Nucleus accumbens (tissue), 56 donors: ENCODE results near the gene IQCK.
A peak's percentile ranks its signal among the peaks of the same experiment; 100 is the strongest.

Experiments
- DNase-seq, 56 donors: peaks; one replicate each; lab custom pipeline; 2025; lab: John Stamatoyannopoulos, UW

The IQCK gene

GRCh38 chr16:19830902-19831560 lies 113.0 kb downstream of the IQCK start:
- DNase-seq, result no peak

DNA sequence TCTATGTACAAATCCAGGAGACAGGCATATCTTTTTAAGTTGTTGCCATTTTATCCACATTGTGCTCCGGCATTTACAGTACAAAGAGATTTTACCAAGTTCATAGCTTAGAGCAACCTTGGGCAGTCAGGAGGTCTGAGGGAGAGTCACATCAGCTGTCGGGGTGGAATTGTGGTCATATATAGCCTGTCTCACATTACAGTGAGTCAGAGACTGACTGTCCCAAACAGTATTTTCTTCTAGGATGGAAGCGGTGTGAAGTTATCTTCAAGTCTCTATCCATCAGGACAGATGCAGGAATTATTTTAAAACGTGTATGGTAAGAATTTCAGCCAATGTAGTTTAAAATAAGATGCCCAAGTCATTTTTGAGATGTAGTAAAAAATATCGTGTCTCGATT lies 113.6 kb downstream of the IQCK start:
- DNase-seq, result no peak

DNA sequence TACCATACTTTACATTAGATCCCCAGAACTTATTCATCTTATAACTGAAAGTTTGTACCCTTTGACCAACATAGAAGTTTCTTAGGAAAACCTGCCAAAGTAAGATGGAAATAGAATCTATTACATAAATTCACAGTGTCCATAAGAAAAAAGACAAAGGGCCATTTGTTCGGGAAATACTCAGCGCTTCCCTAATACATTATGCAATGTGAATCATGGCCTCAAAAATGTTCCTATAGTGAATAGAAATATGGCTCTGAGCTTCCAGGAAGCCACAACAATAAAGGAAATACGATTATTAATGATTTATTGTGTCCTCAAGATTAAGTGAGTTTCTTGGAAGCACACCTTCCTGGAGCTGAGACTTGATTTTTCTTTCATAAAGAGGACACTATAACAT lies 115.1 kb downstream of the IQCK start:
- no peak for DNase-seq

DNA sequence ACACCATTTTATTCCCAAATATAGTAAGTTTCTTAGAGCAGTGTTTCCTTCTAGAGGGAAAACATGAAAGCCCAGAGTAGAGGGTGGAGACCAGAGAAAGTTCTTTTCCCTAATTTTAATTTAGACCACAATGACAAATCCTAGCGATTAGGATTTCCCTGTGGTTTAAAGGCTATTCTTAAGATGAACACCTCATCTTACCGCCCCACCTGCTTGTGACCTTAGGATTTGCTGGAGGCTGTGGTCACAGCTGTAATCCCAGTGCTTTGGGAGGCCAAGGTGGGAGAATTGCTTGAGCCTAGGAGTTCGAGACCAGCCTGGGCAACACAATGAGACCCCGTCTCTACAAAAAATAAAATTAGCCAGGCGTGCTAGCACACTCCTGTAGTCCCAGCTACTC lies 115.5 kb downstream of the IQCK start:
- DNase-seq, result no peak

GRCh38 chr16:19835196-19835595 lies 117.1 kb downstream of the IQCK start:
- no peak for DNase-seq

DNA sequence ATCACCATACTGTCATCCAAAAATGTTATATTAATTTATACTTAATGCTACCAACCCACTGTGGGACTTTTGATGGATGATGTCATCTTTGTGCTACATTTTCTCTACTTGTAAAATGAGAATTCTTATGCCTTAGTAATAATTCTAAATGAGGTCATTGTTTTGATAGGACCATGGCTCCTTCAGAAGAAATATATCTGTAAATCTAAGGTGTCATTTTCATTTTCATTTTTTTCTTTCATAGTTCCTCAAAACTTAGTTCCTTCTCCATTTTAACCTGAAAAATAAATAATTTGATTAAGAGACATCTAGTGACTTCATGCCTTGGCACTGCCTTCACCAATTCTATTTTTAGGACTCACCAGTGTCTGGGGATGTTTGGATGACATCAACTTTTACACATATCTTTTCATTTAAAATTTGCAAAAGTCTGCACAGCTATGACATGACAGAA lies 117.9 kb downstream of the IQCK start:
- DNase-seq, result peak in 4 of 56 donors; percentile 10 to 34 (median 20)

DNA sequence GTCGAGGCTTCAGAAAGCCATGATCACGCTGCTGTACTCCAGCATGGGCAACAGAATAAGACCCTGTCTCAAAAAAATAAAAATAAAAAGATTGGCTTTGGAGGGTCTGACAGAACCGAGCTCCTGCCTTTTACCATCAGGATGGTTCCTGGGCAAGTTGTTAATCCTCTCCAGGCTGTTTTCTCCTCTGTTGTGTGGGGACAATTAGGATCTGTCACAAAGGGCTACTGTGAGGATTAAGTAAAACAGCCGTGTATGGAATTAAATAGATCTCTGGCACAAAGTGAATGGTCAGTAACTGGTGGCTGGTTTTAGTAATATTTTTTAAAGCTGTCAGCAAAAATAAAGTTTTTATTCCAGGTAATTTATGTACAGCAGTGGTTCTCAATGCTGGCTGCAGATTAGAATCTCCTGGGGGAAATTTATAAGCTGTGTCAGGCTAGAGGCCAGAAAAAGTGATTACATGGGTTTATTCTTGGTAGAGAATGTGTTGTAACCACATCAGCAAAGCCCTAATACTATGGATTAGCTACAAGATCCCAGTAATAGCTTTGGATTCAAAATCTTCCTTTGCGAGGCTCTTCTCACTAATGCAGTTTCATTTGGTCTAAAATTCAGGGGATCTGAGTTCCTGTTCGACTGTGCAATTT lies 119.4 kb downstream of the IQCK start:
- no peak for DNase-seq

DNA sequence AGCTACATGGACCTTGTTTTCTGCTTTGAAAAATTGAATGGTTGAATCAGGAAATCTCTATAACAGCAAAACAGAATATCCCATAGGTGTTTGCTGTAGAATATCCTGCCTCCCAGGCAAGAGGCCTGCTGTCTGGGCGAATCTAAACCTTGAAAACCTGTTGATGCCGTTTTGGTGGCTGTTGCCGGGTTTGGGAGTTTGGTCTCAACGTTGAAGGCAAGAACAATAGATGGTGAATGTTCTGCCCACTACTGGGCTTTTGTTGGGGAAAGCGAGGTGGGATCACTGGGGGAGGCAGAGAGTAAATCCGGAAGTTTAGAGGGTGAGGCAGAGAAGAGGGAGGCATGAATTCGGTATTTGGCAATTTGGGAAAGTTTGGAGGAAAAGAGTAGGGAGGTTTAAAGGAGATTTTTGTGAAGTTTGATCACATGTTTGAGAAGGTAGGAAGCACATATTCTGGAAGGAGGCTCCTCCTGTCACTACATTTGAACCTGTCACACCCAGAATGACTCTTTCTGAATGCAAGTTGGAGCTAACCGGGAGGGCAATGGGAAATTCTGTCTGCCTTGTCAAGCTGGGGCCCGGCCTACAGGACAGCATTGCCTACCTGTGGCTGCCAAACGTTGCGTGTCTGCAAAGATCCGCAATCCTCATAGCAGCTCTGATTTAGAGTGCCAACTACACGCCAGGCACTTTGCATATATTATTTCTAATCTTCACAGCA lies 120.1 kb downstream of the IQCK start:
- DNase-seq, result peak in 1 of 56 donors; percentile 10

DNA sequence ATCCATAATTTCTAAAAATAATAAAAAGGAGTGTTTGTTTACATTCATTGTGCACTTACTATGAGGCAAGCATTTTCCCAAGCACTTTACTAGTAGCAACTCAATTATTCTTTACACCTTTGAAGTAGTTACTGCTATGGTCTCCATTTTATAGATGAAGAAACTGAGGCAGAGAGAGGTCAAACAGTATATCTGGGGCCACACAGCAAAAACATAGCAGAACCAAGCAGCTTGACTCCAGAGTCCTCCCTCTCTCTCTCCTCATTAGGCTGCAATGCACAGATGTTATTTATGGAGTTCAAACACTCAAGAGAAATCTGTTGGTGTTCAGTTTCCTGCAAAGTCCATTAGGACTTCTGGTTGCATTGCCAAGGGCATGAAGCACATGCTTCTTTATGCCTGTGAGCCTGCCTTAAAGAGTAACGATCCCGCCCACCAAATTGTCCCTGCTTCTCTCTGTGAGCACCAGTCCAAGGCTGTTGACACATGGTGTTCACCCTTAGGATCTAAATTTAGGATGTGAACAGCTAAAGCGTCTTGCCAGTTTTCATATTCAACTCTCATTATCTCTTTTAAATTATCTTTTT lies 122.5 kb downstream of the IQCK start:
- no peak for DNase-seq

GRCh38 chr16:19841184-19841583 lies 123.1 kb downstream of the IQCK start:
- peak in 1 of 56 donors; percentile 16 for DNase-seq

DNA sequence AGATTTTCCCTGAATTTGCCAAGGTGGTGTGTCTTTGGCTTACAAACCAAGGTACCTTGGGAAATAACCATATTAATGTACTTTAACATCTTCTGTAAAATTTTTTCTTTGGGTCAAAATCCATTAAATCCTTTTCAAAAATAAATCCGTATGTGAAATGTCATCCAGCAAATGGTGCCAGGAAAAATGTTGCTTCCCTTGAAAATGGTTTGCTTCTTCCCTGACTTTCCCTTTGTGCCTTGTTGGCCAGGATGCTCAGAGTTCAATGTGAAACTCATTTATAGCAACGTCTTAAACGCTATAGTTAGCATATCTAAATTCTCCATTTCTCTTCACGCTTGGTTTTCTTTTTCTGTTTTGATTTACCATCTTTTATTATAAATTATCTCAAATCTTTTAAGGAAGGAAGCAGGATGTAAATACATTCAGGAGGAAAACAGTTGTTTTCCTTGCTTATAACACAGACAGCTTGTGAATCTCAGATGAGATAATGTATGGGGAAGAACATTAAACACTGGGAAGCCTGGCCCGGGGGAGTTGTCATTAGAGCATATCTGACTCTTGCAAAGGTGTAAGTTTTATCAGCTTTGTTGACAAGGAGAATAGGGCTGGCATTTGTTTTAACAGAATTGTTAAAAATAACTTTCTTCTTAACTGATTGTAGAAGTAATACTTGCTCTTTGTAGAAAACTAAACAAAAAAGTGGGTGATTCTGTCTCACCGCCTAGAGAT lies 124.5 kb downstream of the IQCK start:
- no peak for DNase-seq

DNA sequence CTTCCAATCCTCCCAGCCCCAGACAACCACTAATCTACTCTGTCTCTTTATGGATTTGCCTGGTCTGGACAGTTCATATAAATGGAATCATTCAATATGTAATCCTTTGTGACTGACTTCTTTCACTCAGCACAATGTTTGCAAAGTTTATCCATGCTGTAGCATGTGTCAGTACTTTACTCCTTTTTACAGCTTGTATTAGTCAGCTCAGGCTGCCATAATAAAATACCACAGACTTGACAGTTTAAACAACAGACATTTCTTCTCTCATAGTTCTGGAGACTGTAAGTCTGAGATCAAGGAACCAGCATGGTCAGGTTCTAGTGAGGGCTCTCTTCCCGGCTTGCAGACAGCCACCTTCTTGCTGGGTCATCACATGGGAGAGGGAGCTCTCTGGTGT lies 125.3 kb downstream of the IQCK start:
- DNase-seq, result no peak

DNA sequence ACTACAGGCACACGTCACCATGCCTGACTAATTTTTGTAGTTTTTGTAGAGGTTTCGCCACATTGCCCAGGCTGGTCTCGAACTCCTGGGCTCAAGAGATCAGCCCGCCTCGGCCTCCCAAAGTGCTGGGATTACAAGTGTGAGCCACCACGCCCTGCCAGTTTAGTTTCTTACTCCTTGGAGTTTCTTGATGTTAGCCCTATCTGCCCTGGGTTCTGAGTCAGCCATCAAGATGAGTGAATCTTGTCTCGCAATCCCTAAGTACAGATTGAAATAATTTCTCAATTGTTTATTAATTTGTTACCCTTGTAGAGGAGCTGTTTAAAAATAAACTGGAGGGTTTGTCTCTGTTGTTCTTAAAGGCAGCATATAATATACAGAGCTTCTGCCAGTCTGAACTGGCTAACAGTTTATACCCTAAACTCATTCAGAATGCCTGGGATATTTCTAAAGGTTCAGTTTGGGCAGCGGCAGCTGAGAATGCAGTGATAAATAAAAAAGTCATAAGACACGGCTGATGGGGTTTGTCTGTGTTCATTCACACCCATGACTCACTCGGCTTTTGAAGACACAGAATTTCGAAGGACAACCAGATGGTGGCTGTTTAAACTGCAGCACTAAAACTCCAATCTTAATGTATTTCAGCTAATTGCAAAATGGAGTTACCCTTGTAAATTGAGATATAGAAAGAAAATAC lies 127.0 kb downstream of the IQCK start:
- DNase-seq, result peak in 1 of 56 donors; percentile 25

DNA sequence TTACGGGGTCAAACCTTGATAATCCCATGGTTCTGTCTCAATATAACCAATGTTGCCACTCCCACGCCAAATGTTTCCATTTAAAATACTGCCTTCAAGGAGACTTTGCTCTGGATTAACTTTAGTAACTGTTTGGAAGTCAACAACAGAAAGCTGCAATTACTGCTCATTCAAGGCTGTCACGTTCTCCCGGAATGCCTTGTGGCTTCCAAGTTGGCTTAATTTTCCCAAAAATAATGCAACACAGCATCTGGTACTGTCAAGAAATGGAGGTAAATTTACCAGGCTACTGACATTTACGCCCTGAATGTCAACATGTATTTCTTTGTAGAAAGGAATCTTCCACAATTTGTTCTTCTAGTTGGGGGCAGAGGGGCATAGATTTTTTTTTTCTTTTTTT lies 128.4 kb downstream of the IQCK start:
- no peak for DNase-seq

DNA sequence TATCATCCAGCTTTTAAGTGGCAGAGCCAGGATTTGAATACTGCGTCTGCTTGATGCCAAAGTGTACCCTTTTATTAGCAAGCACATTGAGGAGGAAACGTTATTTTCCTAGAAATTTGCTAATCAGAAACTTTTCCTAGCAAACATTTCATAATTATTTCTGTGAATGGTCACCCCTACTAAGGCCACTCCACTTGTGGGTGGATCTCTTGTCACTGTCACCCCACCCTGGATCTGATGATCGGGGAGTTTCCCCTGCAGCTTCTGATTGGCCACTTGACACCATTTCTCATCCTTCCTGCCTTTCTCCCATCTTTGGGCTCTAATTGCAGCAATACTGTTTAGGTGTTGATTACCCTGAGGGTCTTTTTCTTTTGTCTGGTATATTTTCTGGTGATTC lies 130.7 kb downstream of the IQCK start:
- DNase-seq, result no peak

- DNase-seq, result no peak
These were observed 132.2 kb downstream of the IQCK start for GRCh38 chr16:19850131-19850817.

DNA sequence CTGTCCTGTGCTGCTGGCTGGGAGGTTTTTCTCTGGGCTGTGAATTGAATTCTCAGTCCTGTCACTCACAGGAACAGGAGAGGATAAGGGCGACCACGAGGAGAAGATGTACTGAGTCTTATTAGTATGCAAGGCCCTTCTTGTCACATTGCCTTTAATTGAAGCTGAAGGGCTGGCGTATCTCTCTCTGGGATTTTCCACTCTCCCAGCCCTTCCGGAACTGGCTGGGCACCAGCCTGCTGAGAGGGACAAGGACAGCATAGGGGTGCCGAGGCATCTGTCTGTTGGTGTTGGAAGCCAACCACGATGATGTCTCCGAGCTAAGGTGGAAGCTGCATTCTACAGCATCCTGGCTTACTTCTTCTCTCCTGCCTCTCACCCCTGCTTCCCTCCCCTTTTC lies 133.4 kb downstream of the IQCK start:
- peak in 40 of 56 donors; percentile 27 to 75 (median 59) for DNase-seq

DNA sequence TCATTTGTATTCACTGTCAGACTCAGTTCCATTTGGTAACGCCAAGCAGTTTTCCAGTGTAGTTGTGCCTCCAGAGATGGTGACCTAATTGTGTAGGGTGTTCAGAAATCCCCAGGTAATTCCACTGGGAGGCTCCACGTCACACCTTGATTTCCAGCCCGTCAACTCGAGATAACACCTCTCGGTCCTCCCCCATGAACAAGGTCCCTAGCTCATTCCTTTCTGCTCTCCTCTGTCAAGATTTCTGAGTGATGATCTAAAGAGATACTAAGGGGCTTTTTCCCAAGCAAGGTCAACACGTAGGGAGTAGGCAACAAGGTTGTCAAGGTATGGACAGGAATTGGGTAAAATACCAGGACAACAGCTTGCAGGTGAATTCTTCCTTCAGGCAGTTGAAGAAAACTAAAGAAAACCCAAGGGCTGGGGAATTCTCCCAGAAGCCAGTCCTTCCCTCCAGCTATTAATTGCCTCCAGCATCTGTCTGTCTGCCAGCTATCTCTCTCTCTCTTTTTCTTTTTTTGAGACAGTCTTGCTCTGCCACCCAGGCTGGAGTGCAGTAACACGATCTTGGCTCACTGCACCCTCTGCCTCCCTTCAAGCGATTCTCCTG lies 135.2 kb downstream of the IQCK start:
- no peak for DNase-seq
